HG03135 (cell line): ENCODE results near the gene PEAK1.

Experiments used
- ATAC-seq: cut with Tn5 transposase; IDR thresholded peaks from one replicate; pipeline ENCODE4 v1.9.1; 2021; ENCODE audit warnings: mild to moderate bottlenecking, moderate library complexity; ENCODE audit not compliant: unreplicated experiment

PEAK1 gene

DNA sequence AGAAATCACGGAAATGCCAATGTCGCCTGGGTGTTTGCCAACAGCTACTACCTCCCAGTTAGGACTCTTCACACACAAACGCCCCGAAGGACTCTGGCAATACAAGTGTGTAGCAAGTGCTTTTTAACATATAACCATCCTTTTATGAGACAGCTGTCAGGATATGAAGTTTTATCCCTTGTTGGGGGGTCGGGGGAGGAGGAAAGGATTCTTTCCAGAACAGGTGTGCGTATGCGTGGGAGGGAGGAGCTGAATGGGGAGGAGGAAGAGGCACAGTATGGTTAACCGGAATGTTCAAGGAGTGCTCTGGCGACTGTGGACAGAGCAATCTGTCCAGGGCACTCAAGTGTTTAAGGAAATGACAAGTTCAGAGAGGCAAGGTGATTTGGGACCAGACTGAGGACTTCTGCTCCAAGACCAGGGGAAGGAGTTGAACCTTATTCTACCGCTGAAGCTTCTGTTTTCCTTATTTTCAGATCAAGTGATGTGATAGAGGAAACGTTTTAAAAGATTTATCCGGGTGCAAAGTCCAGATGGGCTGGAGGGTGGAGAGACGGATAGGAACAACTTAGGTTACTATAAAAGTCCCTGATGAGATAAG, 350.3 kb downstream of the PEAK1 start:
- ATAC-seq: no peak

- no peak for ATAC-seq
These were observed 351.3 kb downstream of the PEAK1 start for GRCh38 chr15:77068633-77069032.

- no peak for ATAC-seq
These were observed 352.1 kb downstream of the PEAK1 start for GRCh38 chr15:77067691-77068367.

DNA sequence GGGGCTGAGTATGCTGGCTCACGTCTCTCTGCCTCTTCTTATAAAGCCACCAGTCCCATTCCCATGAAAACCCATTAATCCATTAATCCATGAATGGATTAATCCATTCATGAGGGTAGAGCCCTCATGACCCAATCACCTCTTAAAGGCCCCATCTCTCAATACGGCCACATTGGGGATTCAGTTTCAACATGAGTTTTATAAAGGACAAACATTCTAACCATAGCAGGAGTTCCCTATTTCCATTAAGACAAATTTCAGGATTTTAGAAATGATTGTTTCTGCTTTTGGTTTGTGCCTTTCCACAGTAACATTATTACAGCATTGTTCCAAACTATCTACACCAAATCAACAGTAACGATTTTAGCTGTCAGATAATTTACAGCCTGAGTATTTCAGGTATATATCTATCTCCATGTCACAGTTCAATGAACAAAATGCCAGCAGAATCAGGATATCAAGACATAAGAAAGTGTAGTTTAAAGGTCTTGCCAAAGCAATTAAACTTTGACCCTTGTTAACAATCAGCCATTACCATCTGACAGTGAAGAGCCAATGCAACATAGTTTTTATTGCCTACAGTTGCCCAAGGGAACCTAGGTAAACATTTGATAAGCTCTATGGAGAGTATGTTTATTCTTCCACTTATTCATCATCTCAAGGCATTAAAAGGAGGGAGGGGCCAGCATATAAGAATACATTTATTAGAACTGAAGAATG, 352.8 kb downstream of the PEAK1 start:
- no peak for ATAC-seq

DNA sequence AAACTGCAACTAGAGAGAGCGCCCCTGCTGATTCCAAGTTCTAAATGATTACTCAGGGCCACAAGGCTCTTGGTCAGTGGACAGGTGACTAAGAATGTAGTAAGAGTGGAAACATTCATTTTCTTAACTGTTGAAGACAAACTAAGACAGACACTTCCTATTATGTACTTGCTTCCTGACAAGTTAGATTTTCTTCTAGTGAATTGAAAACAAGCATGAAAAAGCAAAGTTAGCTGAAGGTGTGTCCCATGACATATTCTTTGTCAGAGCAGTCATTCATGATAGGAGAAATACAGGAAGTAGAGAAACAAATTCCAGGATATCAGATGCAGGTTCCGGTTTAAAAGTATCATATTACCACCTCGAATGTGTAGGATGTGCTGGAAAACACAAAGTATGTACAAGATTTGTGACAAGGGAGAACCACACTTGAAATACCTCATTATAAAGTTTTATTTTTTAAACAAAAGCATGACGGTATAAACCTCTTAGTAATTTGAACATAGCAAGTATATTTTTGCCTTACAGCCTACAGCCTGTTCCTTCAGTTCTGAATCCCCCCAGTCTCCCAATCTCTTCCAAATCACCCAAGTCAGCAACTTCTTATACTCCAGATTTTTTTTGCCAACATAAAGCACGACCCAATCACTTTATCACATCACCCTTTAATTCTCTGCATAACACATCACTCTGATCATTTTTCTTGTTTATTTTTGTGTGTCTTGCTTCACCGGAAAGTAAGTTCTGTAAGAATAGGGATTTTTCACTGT, 355.2 kb downstream of the PEAK1 start:
- no peak for ATAC-seq

- no peak for ATAC-seq
These were observed 355.8 kb downstream of the PEAK1 start for GRCh38 chr15:77064063-77064462.

DNA sequence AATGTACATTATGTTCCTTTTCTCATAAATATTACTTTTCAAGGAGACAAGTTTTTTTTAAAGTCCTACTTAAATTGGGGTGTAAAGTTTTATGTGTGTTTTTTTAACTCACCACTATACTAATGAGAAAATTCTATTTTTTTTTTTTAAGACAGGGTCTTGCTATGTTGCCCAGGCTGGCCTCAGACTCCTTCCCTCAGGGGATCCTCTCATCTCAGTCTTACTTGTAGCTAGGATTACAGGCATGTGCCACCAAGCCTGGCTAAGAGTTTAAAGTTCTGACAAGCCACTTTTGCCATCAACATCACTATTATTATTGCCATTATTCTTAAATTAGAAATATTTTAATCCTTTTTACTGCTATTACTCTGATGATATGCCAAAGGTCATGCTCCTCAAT, 356.7 kb downstream of the PEAK1 start:
- no peak for ATAC-seq

GRCh38 chr15:77060546-77060945, 359.4 kb downstream of the PEAK1 start:
- ATAC-seq: no peak

- ATAC-seq: peak; percentile 52
These were observed 360.0 kb downstream of the PEAK1 start for GRCh38 chr15:77059786-77060361.

GRCh38 chr15:77058468-77058867, 361.4 kb downstream of the PEAK1 start:
- ATAC-seq: no peak

- no peak for ATAC-seq
These were observed 362.2 kb downstream of the PEAK1 start for GRCh38 chr15:77057685-77058084.

DNA sequence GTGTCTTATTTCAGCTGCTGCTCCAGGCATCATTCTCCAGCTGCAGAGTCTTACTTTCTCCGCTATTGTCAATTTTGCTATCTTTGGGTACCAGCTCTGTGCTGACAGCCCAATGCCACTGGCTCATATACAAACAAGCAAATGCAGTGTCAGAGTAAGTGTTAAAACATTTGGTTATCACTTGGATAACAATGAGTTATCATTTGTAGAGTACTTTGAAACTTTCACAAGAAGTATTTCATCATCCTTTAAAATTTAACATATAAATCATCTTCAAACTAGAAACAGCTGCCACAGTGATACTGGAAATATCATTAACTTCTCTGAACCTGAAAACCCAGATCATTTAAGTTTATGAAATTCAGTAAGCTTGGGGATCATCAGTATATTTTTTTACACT, 362.8 kb downstream of the PEAK1 start:
- ATAC-seq: no peak

DNA sequence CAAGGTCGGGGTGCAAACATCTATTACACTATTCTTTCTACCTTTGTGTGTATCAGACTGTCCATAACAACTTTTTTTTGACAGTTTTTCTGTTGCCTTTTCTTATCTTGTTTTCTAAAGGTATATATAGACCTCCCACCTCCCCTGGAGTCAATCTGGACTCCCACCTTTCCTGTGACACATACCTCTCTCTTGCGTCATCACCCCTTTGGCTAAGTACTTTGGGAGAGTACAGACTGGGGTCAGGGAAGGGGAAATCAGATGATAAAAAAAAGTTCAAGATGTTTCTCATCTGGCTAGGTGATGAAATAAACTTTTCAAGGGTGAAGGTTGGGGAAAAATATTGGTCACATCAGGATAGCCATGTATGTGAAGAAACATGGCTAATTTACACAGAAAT, 366.2 kb downstream of the PEAK1 start:
- no peak for ATAC-seq

DNA sequence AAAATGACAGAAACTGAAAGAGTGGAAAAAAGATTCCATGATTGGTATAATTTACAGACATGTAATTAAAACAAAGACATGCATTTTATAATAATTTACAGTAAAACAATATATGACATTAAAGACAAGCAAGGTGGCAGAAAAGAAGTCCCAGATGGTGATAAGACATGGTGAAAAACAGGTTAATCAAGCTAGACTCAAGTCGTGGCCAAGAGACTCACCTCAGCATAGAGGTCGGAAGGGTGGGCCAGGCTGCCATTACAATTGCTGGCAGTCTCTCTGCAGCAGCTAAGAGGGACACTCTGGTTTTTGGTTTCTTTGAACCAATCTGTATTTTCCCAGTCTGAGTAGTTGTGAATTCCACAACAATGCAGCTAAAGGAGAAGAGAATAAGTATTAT, 367.3 kb downstream of the PEAK1 start:
- ATAC-seq: no peak
